ENCODE measurements around the gene FAM227A. TPM values are rescaled to one million over a fixed set of nuclear protein-coding genes. Genes with fewer than 3 reads are reported as not detected.

The FAM227A gene
- polyA plus RNA-seq, 3 donors, result not detected

- Mint-ChIP-seq H3K9me3 (no peaks in the 10 kb centered on the region), H3K4me1 (no peaks in the 10 kb centered on the region), H3K36me3 (no peaks in the 10 kb centered on the region), H3K4me3 (no peak overlapping the region), H3K27ac (no peak overlapping the region), H3K27me3 (ENCODE audit: low read depth in 3 of 3) (peaks cover 8 to 14% (median 11%) of the 10 kb centered on the region in 3 donors)
- Histone ChIP-seq H3K4me1 (ENCODE audit: control insufficient read depth in 1 of 2, insufficient read depth in 2 of 2, low read length in 2 of 2) (no peaks in the 10 kb centered on the region), H3K4me3 (replicated peaks in 1 of 3; ENCODE audit: low read depth in 2 of 3, low read length in 3 of 3) (no peak overlapping the region), H3K79me2 (ENCODE audit: insufficient read depth, low read length) (no peaks in the 10 kb centered on the region), H2AFZ (ENCODE audit: insufficient read depth, low read depth, low read length, poor library complexity, severe bottlenecking) (no peak overlapping the region), H3K27ac (ENCODE audit: low read depth in 1 of 2, low read length in 2 of 2) (no peak overlapping the region), H3K9me3 (replicated peaks in 1 of 2; ENCODE audit: control insufficient read depth in 1 of 2, insufficient read depth in 1 of 2, low read length in 2 of 2) (no peaks in the 10 kb centered on the region), H3K9ac (ENCODE audit: insufficient read depth, low read length, poor library complexity, severe bottlenecking) (no peak overlapping the region), H3K4me2 (replicated peaks; ENCODE audit: extremely low read depth, low read length, poor library complexity, severe bottlenecking) (no peak overlapping the region), H4K20me1 (ENCODE audit: insufficient read depth, low read length) (no peaks in the 10 kb centered on the region), H3K27me3 (ENCODE audit: control insufficient read depth in 2 of 2, insufficient read depth in 2 of 2, low read length in 2 of 2) (peaks cover 0 to 5% of the 10 kb centered on the region in 2 donors), H3K36me3 (replicated peaks in 1 of 2; ENCODE audit: control insufficient read depth in 1 of 2, insufficient read depth in 2 of 2, low read length in 2 of 2) (no peaks in the 10 kb centered on the region)
- DNase-seq, result no peak
- TF ChIP-seq CTCF (IDR thresholded peaks at IDR 0.05), result no peak
- 57% methylated on average over 4 of the region's 5 CpGs for WGBS (ENCODE audit: insufficient coverage)
- intact Hi-C loops (cut with micrococcal nuclease), result loop anchor here in 1 of 2 donors (10.0 kb wide), 1 partner anchor 164 kb away; no protein-coding TSS in a partner anchor
These were observed 77.7 kb downstream of the FAM227A start for GRCh38 chr22:38578505-38578904.

- Histone ChIP-seq H3K79me2 (ENCODE audit: insufficient read depth, low read length) (no peaks in the 10 kb centered on the region), H3K27ac (ENCODE audit: low read depth in 1 of 2, low read length in 2 of 2) (no peak overlapping the region), H3K4me1 (ENCODE audit: control insufficient read depth in 1 of 2, insufficient read depth in 2 of 2, low read length in 2 of 2) (peaks cover 25 to 38% of the 10 kb centered on the region in 2 donors), H3K9me3 (replicated peaks in 1 of 2; ENCODE audit: control insufficient read depth in 1 of 2, insufficient read depth in 1 of 2, low read length in 2 of 2) (no peaks in the 10 kb centered on the region), H3K27me3 (ENCODE audit: control insufficient read depth in 2 of 2, insufficient read depth in 2 of 2, low read length in 2 of 2) (peaks cover 38 to 52% of the 10 kb centered on the region in 2 donors), H3K4me3 (replicated peaks in 1 of 3; ENCODE audit: low read depth in 2 of 3, low read length in 3 of 3) (no peak overlapping the region), H3K4me2 (replicated peaks; ENCODE audit: extremely low read depth, low read length, poor library complexity, severe bottlenecking) (no peak overlapping the region), H4K20me1 (ENCODE audit: insufficient read depth, low read length) (peaks cover 6% of the 10 kb centered on the region), H3K9ac (ENCODE audit: insufficient read depth, low read length, poor library complexity, severe bottlenecking) (no peak overlapping the region), H3K36me3 (replicated peaks in 1 of 2; ENCODE audit: control insufficient read depth in 1 of 2, insufficient read depth in 2 of 2, low read length in 2 of 2) (no peaks in the 10 kb centered on the region), H2AFZ (ENCODE audit: insufficient read depth, low read depth, low read length, poor library complexity, severe bottlenecking) (no peak overlapping the region)
- Mint-ChIP-seq H3K4me1 (peaks cover 36% of the 10 kb centered on the region), H3K36me3 (peaks cover 0 to 8% of the 10 kb centered on the region in 2 donors), H3K4me3 (peak overlapping the region in 1 of 2 donors; percentile 39), H3K9me3 (peaks cover 0 to 4% (median 0%) of the 10 kb centered on the region in 7 donors), H3K27me3 (ENCODE audit: low read depth in 3 of 3) (peaks cover 49 to 60% (median 56%) of the 10 kb centered on the region in 3 donors), H3K27ac (no peak overlapping the region)
- intact Hi-C loops (cut with micrococcal nuclease), result loop anchor here (5.0 to 10.0 kb wide), 3 partner anchors 157 to 520 kb away; no protein-coding TSS in a partner anchor
- peak; percentile 77 for TF ChIP-seq CTCF (IDR thresholded peaks at IDR 0.05)
- peak; percentile 36 to 64 (median 52) for DNase-seq
- no CpG with 5 or more reads among the region's 3 CpGs for WGBS (ENCODE audit: insufficient coverage)
These were observed 84.1 kb downstream of the FAM227A start for GRCh38 chr22:38572065-38572464.

Data from CD14-positive monocyte (primary cell).